Measurements from ENCODE around the gene GARNL3. TPM values are rescaled to one million over a fixed set of nuclear protein-coding genes. Genes with fewer than 3 reads are reported as not detected.

Gene GARNL3
- total and polyA plus RNA-seq, 2 donors (not counting 1 experiment from before 2014, with no cell fraction given) = 1.5 to 12.6 TPM

DNA sequence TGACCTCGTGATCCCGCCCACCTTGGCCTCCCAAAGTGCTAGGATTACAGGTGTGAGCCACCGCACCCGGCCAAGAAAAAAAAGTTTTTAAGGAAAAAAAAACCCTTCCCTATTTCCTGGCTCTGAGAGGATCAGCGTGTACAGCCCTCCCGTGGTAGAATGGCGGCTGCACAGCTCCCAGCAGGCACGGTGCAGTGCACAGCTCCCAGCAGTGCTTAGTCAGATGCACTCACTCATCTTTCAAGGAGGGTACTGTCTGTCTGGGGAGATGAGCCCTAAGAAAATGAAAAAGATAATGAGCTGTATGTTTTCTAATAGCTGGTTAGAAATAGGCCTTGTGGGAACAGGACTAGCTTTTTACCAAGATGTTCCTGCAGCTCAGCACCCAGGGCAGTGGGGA is 95.7 kb downstream of the GARNL3 start:
- TF ChIP-seq, protein P1, sequence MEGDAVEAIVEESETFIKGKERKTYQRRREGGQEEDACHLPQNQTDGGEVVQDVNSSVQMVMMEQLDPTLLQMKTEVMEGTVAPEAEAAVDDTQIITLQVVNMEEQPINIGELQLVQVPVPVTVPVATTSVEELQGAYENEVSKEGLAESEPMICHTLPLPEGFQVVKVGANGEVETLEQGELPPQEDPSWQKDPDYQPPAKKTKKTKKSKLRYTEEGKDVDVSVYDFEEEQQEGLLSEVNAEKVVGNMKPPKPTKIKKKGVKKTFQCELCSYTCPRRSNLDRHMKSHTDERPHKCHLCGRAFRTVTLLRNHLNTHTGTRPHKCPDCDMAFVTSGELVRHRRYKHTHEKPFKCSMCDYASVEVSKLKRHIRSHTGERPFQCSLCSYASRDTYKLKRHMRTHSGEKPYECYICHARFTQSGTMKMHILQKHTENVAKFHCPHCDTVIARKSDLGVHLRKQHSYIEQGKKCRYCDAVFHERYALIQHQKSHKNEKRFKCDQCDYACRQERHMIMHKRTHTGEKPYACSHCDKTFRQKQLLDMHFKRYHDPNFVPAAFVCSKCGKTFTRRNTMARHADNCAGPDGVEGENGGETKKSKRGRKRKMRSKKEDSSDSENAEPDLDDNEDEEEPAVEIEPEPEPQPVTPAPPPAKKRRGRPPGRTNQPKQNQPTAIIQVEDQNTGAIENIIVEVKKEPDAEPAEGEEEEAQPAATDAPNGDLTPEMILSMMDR (IDR thresholded peaks at IDR 0.05) = no peak
- no peak for TF ChIP-seq EZH2 (IDR thresholded peaks at IDR 0.05; ENCODE audit: borderline replicate concordance, insufficient read depth, low read depth, low read length, poor library complexity, severe bottlenecking)

DNA sequence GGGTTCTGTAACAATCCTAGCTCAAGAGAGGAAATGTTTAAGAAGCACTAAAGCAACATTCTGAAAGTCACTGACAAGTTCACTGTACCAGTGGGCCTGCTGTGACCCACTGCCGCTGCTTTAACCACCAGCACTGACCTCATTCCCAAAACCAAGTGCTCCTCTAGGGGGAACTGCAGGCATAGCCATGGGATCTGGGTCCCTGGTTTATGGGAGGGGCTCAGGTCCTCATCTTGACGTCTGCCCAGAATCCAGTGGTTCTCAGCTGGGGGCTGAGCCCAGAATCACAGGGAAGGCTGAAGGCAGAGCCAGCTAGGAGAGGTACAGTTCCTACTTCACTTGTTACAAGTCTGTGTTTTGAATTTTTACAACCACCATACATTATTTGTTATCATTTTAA is 96.3 kb downstream of the GARNL3 start:
- Histone ChIP-seq H3K4me2 (replicated peaks; ENCODE audit: low read depth, low read length, poor library complexity, severe bottlenecking) (no peak overlapping the region), H4K20me1 (ENCODE audit: control insufficient read depth, insufficient read depth, low read length, poor library complexity, severe bottlenecking) (no peaks in the 10 kb centered on the region), H3K27ac (ENCODE audit: low read length in 2 of 2) (no peak overlapping the region), H3K4me1 (ENCODE audit: control insufficient read depth in 2 of 2, insufficient read depth in 2 of 2, low read length in 2 of 2) (no peaks in the 10 kb centered on the region), H3K9ac (ENCODE audit: low read length) (no peak overlapping the region), H3K79me2 (ENCODE audit: control insufficient read depth, insufficient read depth, low read length) (no peaks in the 10 kb centered on the region), H3K36me3 (replicated peaks in 1 of 2; ENCODE audit: control extremely low read depth in 1 of 2, control insufficient read depth in 1 of 2, extremely low read depth in 1 of 2, insufficient read depth in 2 of 2, low read length in 1 of 2) (no peaks in the 10 kb centered on the region), H2AFZ (ENCODE audit: insufficient read depth, low read depth, low read length, poor library complexity, severe bottlenecking) (no peak overlapping the region), H3K4me3 (ENCODE audit: control extremely low read depth in 1 of 5, extremely low read depth in 1 of 5, insufficient read depth in 1 of 5, low read depth in 2 of 5, low read length in 4 of 5) (no peak overlapping the region), H3K9me3 (ENCODE audit: control extremely low read depth in 1 of 3, control insufficient read depth in 2 of 3, insufficient read depth in 1 of 3, low read length in 2 of 3) (no peaks in the 10 kb centered on the region), H3K27me3 (replicated peaks in 1 of 4; ENCODE audit: control extremely low read depth in 1 of 4, control insufficient read depth in 3 of 4, insufficient read depth in 4 of 4, low read length in 3 of 4) (no peaks in the 10 kb centered on the region)
- no peaks in the 10 kb centered on the region for H3K9me3 Mint-ChIP-seq (ENCODE audit: insufficient read depth)
- intact Hi-C loops (cut with micrococcal nuclease) = no loop called here
- H3K27ac Mint-ChIP-seq = no peak overlapping the region
- H3K4me3 Mint-ChIP-seq = no peak overlapping the region
- ChIA-PET POLR2A (no interaction called here), CTCF (no interaction called here)
- H3K27me3 Mint-ChIP-seq = no peaks in the 10 kb centered on the region
- DNase-seq = no peak
- H3K4me1 Mint-ChIP-seq = no peaks in the 10 kb centered on the region
- TF ChIP-seq EZH2 (IDR thresholded peaks at IDR 0.05; ENCODE audit: borderline replicate concordance, insufficient read depth, low read depth, low read length, poor library complexity, severe bottlenecking) = no peak
- TF ChIP-seq, protein P1 (IDR thresholded peaks at IDR 0.05) = no peak
- no peak for ATAC-seq (ENCODE audit: low read depth)
- 80% methylated on average over 2 of the region's 2 CpGs for WGBS (ENCODE audit: insufficient coverage)

More for the DNA sequence above, 95.7 kb downstream of the GARNL3 start:
- Histone ChIP-seq H3K4me2 (replicated peaks; ENCODE audit: low read depth, low read length, poor library complexity, severe bottlenecking) (no peak overlapping the region), H3K4me1 (ENCODE audit: control insufficient read depth in 2 of 2, insufficient read depth in 2 of 2, low read length in 2 of 2) (no peaks in the 10 kb centered on the region), H3K9ac (ENCODE audit: low read length) (no peak overlapping the region), H2AFZ (ENCODE audit: insufficient read depth, low read depth, low read length, poor library complexity, severe bottlenecking) (no peak overlapping the region), H3K4me3 (ENCODE audit: control extremely low read depth in 1 of 5, extremely low read depth in 1 of 5, insufficient read depth in 1 of 5, low read depth in 2 of 5, low read length in 4 of 5) (no peak overlapping the region), H3K9me3 (ENCODE audit: control extremely low read depth in 1 of 3, control insufficient read depth in 2 of 3, insufficient read depth in 1 of 3, low read length in 2 of 3) (no peaks in the 10 kb centered on the region), H3K36me3 (replicated peaks in 1 of 2; ENCODE audit: control extremely low read depth in 1 of 2, control insufficient read depth in 1 of 2, extremely low read depth in 1 of 2, insufficient read depth in 2 of 2, low read length in 1 of 2) (no peaks in the 10 kb centered on the region), H4K20me1 (ENCODE audit: control insufficient read depth, insufficient read depth, low read length, poor library complexity, severe bottlenecking) (no peaks in the 10 kb centered on the region), H3K79me2 (ENCODE audit: control insufficient read depth, insufficient read depth, low read length) (no peaks in the 10 kb centered on the region), H3K27me3 (replicated peaks in 1 of 4; ENCODE audit: control extremely low read depth in 1 of 4, control insufficient read depth in 3 of 4, insufficient read depth in 4 of 4, low read length in 3 of 4) (no peaks in the 10 kb centered on the region), H3K27ac (ENCODE audit: low read length in 2 of 2) (no peak overlapping the region)
- Mint-ChIP-seq H3K27me3 (no peaks in the 10 kb centered on the region), H3K4me1 (no peaks in the 10 kb centered on the region), H3K9me3 (ENCODE audit: insufficient read depth) (no peaks in the 10 kb centered on the region), H3K4me3 (no peak overlapping the region), H3K27ac (no peak overlapping the region)
- ATAC-seq (ENCODE audit: low read depth) (no peak), DNase-seq (no peak)
- POLR2A ChIA-PET = no interaction called here
- intact Hi-C loops (cut with micrococcal nuclease) = no loop called here
- CTCF ChIA-PET = no interaction called here
- WGBS (ENCODE audit: insufficient coverage) = 94% methylated on average over 7 of the region's 8 CpGs
